T-helper 17 cell (primary cell): ENCODE data around the gene CBX3. TPM values are rescaled to one million over a fixed set of nuclear protein-coding genes. Genes with fewer than 3 reads are reported as not detected.
A peak's percentile ranks its signal among the peaks of the same experiment; 100 is the strongest.
"Not testable (repeated sequence)": the region's sequence is repeated elsewhere in the genome, so short reads cannot be mapped to it uniquely, and the experiment has no call there.

Experiments used
- ATAC-seq: fragments of 150-1000 bp; cut with Tn5 transposase; 2 replicates; pipeline ENCODE4 v1.10.0; 2021; ENCODE audit warnings: mild to moderate bottlenecking, moderate library complexity
- DNase-seq, 3 donors: peaks; one replicate each; pipeline versions ENCODE4 v3.0.0 to v3.0.0-alpha.2; 2020 to 2021
- H3K9me3 ChIP-seq: one replicate; pipeline ENCODE4 v1.7.0; 2013; ENCODE audit warnings: low read length, mild to moderate bottlenecking; ENCODE audit not compliant: control insufficient read depth, poor library complexity, severe bottlenecking
- H3K27ac Mint-ChIP-seq: one replicate; pipeline ENCODE4 v1.8.0; 2022; ENCODE audit warnings: mild to moderate bottlenecking, moderate library complexity, mixed read lengths
- H3K27me3 Mint-ChIP-seq: one replicate; pipeline ENCODE4 v1.8.0; 2022; ENCODE audit warnings: mixed read lengths
- H3K36me3 Mint-ChIP-seq: one replicate; pipeline ENCODE4 v1.8.0; 2022; ENCODE audit warnings: low read depth, mixed read lengths
- H3K4me1 Mint-ChIP-seq: one replicate; pipeline ENCODE4 v1.8.0; 2022; ENCODE audit warnings: mild to moderate bottlenecking, mixed read lengths
- H3K4me3 Mint-ChIP-seq: one replicate; pipeline ENCODE4 v1.8.0; 2022; ENCODE audit warnings: mild to moderate bottlenecking, moderate library complexity, mixed read lengths
- total RNA-seq, 4 donors: library from RNA in 2 of 4; stranded (reverse) in 2 of 4; gene quantifications; one replicate each; pipeline ENCODE4 v1.2.3 and lab custom pipeline; 2022 to 2026

CBX3 gene
- 100 to 1,000 TPM in 1 of 2 donors, 10 to 100 TPM in 1; 98.3 to 102 TPM for total RNA-seq
- 155 to 224 reads per million in 2 donors for total RNA-seq (lab: John Stamatoyannopoulos, UW)

GRCh38 chr7:26201247-26202018 lies at the start of gene CBX3:
CBX3 (plus strand) TSS chr7:26201745; CDS start chr7:26202999, 1,254 bp downstream.
- DNase-seq (peak; percentile 74 to 82 (median 78)), ATAC-seq (peak; percentile 57)
- H3K9me3 ChIP-seq, result no peaks in the 10 kb centered on the region
- H3K36me3 Mint-ChIP-seq, result peaks cover 15% of the 10 kb centered on the region
- H3K27ac Mint-ChIP-seq, result peak within 1 kb of the TSS; percentile 99
- peaks cover 4% of the 10 kb centered on the region for H3K27me3 Mint-ChIP-seq
- H3K4me1 Mint-ChIP-seq, result peaks cover 52% of the 10 kb centered on the region
- H3K4me3 Mint-ChIP-seq, result peak within 1 kb of the TSS; percentile 97

GRCh38 chr7:26151953-26152781 lies 49.4 kb upstream of the CBX3 start, which contains the start of gene NFE2L3:
NFE2L3 (plus strand) TSS chr7:26152198; CDS start chr7:26152499, 301 bp downstream.
- ATAC-seq (peak; percentile 78), DNase-seq (peak; percentile 79 to 86 (median 80))
- Mint-ChIP-seq H3K4me3 (peak within 1 kb of the TSS; percentile 94), H3K27me3 (no peaks in the 10 kb centered on the region), H3K27ac (peak within 1 kb of the TSS; percentile 98), H3K36me3 (peaks cover 2% of the 10 kb centered on the region), H3K4me1 (peaks cover 44% of the 10 kb centered on the region)
- no peaks in the 10 kb centered on the region for H3K9me3 ChIP-seq

DNA sequence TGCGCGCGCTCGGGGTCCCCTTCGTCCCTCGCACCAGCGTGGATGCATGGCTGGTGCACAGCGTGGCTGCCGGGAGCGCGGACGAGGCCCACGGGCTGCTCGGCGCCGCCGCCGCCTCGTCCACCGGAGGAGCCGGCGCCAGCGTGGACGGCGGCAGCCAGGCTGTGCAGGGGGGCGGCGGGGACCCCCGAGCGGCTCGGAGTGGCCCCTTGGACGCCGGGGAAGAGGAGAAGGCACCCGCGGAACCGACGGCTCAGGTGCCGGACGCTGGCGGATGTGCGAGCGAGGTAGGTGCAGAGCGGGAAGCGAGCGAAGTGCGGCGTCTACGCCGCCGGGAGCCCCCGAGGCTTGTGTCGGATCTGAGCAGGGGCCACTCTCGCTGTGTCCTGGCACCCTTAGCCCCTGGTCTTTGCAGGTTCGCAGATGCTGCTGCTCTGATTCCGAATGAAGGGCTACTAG lies 48.7 kb upstream of the CBX3 start:
- H3K9me3 ChIP-seq, H3K27me3 Mint-ChIP-seq, H3K36me3 Mint-ChIP-seq: not testable (repeated sequence)
- Mint-ChIP-seq H3K27ac (peak overlapping the region; percentile 98), H3K4me3 (peak overlapping the region; percentile 94), H3K4me1 (peaks cover 44% of the 10 kb centered on the region)
- DNase-seq (peak in 2 of 3 donors; percentile 23), ATAC-seq (peak; percentile 19)

GRCh38 chr7:26153241-26153822 lies 48.2 kb upstream of the CBX3 start:
- Mint-ChIP-seq H3K4me1 (peaks cover 47% of the 10 kb centered on the region), H3K36me3 (peaks cover 2% of the 10 kb centered on the region), H3K4me3 (peak overlapping the region; percentile 94), H3K27me3 (no peaks in the 10 kb centered on the region), H3K27ac (peak overlapping the region; percentile 98)
- H3K9me3 ChIP-seq, result no peaks in the 10 kb centered on the region
- DNase-seq, result no peak
- ATAC-seq, result no peak

GRCh38 chr7:26153823-26154783 lies 47.4 kb upstream of the CBX3 start:
- Mint-ChIP-seq H3K27ac (peak overlapping the region; percentile 98), H3K4me1 (peaks cover 51% of the 10 kb centered on the region), H3K36me3 (peaks cover 2% of the 10 kb centered on the region), H3K27me3 (no peaks in the 10 kb centered on the region), H3K4me3 (peak overlapping the region; percentile 94)
- H3K9me3 ChIP-seq, result no peaks in the 10 kb centered on the region
- ATAC-seq (no peak), DNase-seq (peak in 1 of 3 donors; percentile 22)

GRCh38 chr7:26155531-26156375 lies 45.8 kb upstream of the CBX3 start:
- H3K9me3 ChIP-seq, result no peaks in the 10 kb centered on the region
- peak; percentile 1 for ATAC-seq
- peak overlapping the region; percentile 78 for H3K4me3 Mint-ChIP-seq
- H3K36me3 Mint-ChIP-seq, result peaks cover 2% of the 10 kb centered on the region
- no peak for DNase-seq
- H3K27ac Mint-ChIP-seq, result peak overlapping the region; percentile 98
- H3K27me3 Mint-ChIP-seq, result no peaks in the 10 kb centered on the region
- H3K4me1 Mint-ChIP-seq, result peaks cover 57% of the 10 kb centered on the region

- Mint-ChIP-seq H3K4me3 (peak overlapping the region; percentile 78), H3K4me1 (peaks cover 51% of the 10 kb centered on the region), H3K36me3 (peaks cover 2% of the 10 kb centered on the region), H3K27me3 (no peaks in the 10 kb centered on the region), H3K27ac (peak overlapping the region; percentile 98)
- DNase-seq (peak in 2 of 3 donors; percentile 18 to 50), ATAC-seq (peak; percentile 79)
- no peaks in the 10 kb centered on the region for H3K9me3 ChIP-seq
These were observed 44.8 kb upstream of the CBX3 start for GRCh38 chr7:26156451-26157420.

DNA sequence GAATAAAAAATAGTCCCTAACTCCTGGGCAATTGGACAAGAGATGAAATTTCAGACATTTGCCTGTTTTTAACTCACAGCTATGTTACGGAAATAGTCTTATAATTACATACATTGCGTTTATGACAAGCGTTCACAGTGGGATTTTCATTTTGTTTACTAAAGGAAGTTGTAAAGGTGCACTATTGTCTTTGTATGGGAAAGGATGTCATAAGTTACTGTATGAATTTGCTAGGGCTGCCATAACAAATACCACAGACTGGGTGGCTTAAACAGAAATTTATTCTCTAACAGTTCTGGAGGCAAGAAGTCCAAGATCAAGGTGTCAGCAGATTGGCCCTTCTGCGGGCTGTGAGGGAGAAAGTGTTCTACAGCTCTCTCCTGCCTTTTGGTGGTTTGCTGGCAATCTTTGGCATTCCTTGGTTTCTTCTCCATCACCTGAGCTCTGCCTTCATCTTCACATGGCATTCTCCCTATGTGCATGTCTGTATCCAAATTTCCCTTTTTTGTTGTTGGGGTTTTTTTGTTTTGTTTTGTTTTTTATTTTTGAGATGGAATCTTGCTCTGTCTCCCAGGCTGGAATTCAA lies 43.9 kb upstream of the CBX3 start:
- Mint-ChIP-seq H3K4me1 (peaks cover 49% of the 10 kb centered on the region), H3K36me3 (peaks cover 2% of the 10 kb centered on the region), H3K27ac (peak overlapping the region; percentile 98), H3K4me3 (no peak overlapping the region), H3K27me3 (no peaks in the 10 kb centered on the region)
- H3K9me3 ChIP-seq, result no peaks in the 10 kb centered on the region
- DNase-seq, result no peak
- ATAC-seq, result no peak

DNA sequence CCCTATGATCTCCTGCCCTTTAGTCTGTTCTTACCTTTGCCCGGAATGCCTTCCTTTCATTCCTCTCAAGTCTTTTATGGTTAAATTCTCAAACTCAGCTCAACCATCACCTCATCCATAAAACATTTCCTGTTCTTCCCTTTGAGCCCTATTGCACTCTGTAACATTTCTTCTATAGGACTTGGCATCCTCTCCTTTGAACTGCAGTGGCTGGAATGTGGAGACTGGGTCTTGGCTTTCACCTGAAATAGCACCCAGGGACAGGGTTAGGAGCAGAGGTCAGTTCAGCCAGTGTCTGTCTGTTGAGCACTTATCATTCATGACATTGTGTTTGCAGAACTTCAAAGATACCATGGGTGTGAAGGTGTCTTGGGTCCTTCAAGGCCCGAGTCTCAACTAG lies 42.3 kb upstream of the CBX3 start:
- H3K9me3 ChIP-seq, result no peaks in the 10 kb centered on the region
- ATAC-seq (no peak), DNase-seq (no peak)
- Mint-ChIP-seq H3K4me3 (no peak overlapping the region), H3K27me3 (no peaks in the 10 kb centered on the region), H3K4me1 (peaks cover 36% of the 10 kb centered on the region), H3K36me3 (no peaks in the 10 kb centered on the region), H3K27ac (no peak overlapping the region)

- Mint-ChIP-seq H3K27ac (peak overlapping the region; percentile 45), H3K4me1 (peaks cover 24% of the 10 kb centered on the region), H3K27me3 (no peaks in the 10 kb centered on the region), H3K36me3 (no peaks in the 10 kb centered on the region), H3K4me3 (no peak overlapping the region)
- ATAC-seq, result no peak
- DNase-seq, result no peak
- H3K9me3 ChIP-seq, result no peaks in the 10 kb centered on the region
These were observed 40.6 kb upstream of the CBX3 start for GRCh38 chr7:26160896-26161295.
